ENCODE data around the gene LRG1. TPM values are rescaled to one million over a fixed set of nuclear protein-coding genes. Genes with fewer than 3 reads are reported as not detected.

Gene LRG1
- total and polyA plus RNA-seq, 2 experiments from 2014 or later: 0.66 to 0.68 TPM

- Histone ChIP-seq H3K27me3 (no peaks in the 10 kb centered on the region), H3K36me3 (peaks cover 28% of the 10 kb centered on the region), H3K4me3 (no peak overlapping the region), H3K27ac (no peak overlapping the region), H3K9me3 (ENCODE audit: low read depth) (no peaks in the 10 kb centered on the region), H3K4me1 (ENCODE audit: low read depth) (no peaks in the 10 kb centered on the region)
- TF ChIP-seq CTCF (IDR thresholded peaks at IDR 0.05; ENCODE audit: low read depth, low read length): no peak
- DNase-seq (ENCODE audit: low read depth in 1 of 2, low spot score in 1 of 2): no peak
Measured at GRCh38 chr19:4497770-4498389, 42.0 kb downstream of the LRG1 start.

GRCh38 chr19:4496304-4496703 lies 43.5 kb downstream of the LRG1 start:
- TF ChIP-seq CTCF (IDR thresholded peaks at IDR 0.05; ENCODE audit: low read depth, low read length): no peak
- Histone ChIP-seq H3K9me3 (ENCODE audit: low read depth) (no peaks in the 10 kb centered on the region), H3K4me3 (no peak overlapping the region), H3K4me1 (ENCODE audit: low read depth) (no peaks in the 10 kb centered on the region), H3K27me3 (no peaks in the 10 kb centered on the region), H3K36me3 (peaks cover 30% of the 10 kb centered on the region), H3K27ac (no peak overlapping the region)
- DNase-seq (ENCODE audit: low read depth in 1 of 2, low spot score in 1 of 2): no peak

GRCh38 chr19:4495471-4495870 lies 44.4 kb downstream of the LRG1 start:
- Histone ChIP-seq H3K4me1 (ENCODE audit: low read depth) (no peaks in the 10 kb centered on the region), H3K36me3 (peaks cover 30% of the 10 kb centered on the region), H3K27me3 (no peaks in the 10 kb centered on the region), H3K27ac (no peak overlapping the region), H3K9me3 (ENCODE audit: low read depth) (no peaks in the 10 kb centered on the region), H3K4me3 (no peak overlapping the region)
- TF ChIP-seq CTCF (IDR thresholded peaks at IDR 0.05; ENCODE audit: low read depth, low read length): no peak
- DNase-seq (ENCODE audit: low read depth in 1 of 2, low spot score in 1 of 2): no peak

- no peak for DNase-seq (ENCODE audit: low read depth in 1 of 2, low spot score in 1 of 2)
- H3K36me3 ChIP-seq: peaks cover 35% of the 10 kb centered on the region
- no peaks in the 10 kb centered on the region for H3K27me3 ChIP-seq
- no peaks in the 10 kb centered on the region for H3K9me3 ChIP-seq (ENCODE audit: low read depth)
- no peak for TF ChIP-seq CTCF (IDR thresholded peaks at IDR 0.05; ENCODE audit: low read depth, low read length)
- H3K4me3 ChIP-seq: no peak overlapping the region
- no peaks in the 10 kb centered on the region for H3K4me1 ChIP-seq (ENCODE audit: low read depth)
- H3K27ac ChIP-seq: no peak overlapping the region
Measured at GRCh38 chr19:4494691-4495064, 45.2 kb downstream of the LRG1 start.

GRCh38 chr19:4493929-4494690 lies 45.7 kb downstream of the LRG1 start:
- no peaks in the 10 kb centered on the region for H3K4me1 ChIP-seq (ENCODE audit: low read depth)
- no peak for DNase-seq (ENCODE audit: low read depth in 1 of 2, low spot score in 1 of 2)

More at GRCh38 chr19:4493929-4494690, 45.7 kb downstream of the LRG1 start:
- H3K27ac ChIP-seq: no peak overlapping the region
- no peak for TF ChIP-seq CTCF (IDR thresholded peaks at IDR 0.05; ENCODE audit: low read depth, low read length)
- H3K27me3 ChIP-seq: no peaks in the 10 kb centered on the region
- H3K4me3 ChIP-seq: no peak overlapping the region
- peaks cover 35% of the 10 kb centered on the region for H3K36me3 ChIP-seq
- H3K9me3 ChIP-seq (ENCODE audit: low read depth): no peaks in the 10 kb centered on the region
